ENCODE measurements around the gene YWHAE.
"Not testable (repeated sequence)": the region's sequence is repeated elsewhere in the genome, so short reads cannot be mapped to it uniquely, and the experiment has no call there.

Gene YWHAE

DNA sequence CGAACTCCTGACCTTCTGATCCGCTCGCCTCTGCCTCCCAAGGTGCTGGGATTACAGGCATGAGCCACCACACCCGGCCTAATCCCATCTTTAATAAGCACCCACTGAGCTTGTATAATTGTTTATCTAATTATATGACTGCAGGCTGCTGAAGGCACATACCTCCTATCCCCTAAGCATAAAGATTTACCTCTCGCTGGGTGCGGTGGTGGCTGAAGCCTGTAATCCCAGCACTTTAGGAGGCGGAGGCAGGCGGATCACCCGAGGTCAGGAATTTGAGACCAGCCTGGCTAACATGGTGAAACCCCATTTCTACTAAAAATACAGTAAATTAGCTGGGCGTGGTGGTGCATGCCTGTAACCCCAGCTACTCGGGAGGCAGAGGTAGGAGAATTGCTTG, 20.1 kb upstream of the YWHAE start:
- Histone ChIP-seq H3K79me2 (ENCODE audit: insufficient read depth, low read length) (peaks cover under 1% of the 10 kb centered on the region; the same call in 1 of the 2 replicates), H3K4me3 (ENCODE audit: insufficient read depth, low read length, poor library complexity, severe bottlenecking) (no peak overlapping the region), H3K36me3 (ENCODE audit: low read length) (0 out of 2 replicates have a peak, but pooled peaks cover 2% of the 10 kb centered on the region), H3K27ac (ENCODE audit: low read depth, low read length) (no peak overlapping the region), H3K27me3 (ENCODE audit: low read length) (no peaks in the 10 kb centered on the region), H3K9me2 (replicated peaks; ENCODE audit: insufficient read depth, low read length) (no peaks in the 10 kb centered on the region), H3K9me3 (ENCODE audit: insufficient read depth, low read length) (no peaks in the 10 kb centered on the region), H3K9ac (ENCODE audit: low read length) (no peak overlapping the region), H3K4me2 (ENCODE audit: low read depth, low read length, poor library complexity, severe bottlenecking) (no peak overlapping the region), H4K20me1 (ENCODE audit: low read depth, low read length) (no peaks in the 10 kb centered on the region), H2AFZ (ENCODE audit: low read depth, low read length, severe bottlenecking) (no peak overlapping the region), H3F3A (ENCODE audit: insufficient read depth) (peaks cover 5% of the 10 kb centered on the region)
- TF ChIP-seq, protein P1, sequence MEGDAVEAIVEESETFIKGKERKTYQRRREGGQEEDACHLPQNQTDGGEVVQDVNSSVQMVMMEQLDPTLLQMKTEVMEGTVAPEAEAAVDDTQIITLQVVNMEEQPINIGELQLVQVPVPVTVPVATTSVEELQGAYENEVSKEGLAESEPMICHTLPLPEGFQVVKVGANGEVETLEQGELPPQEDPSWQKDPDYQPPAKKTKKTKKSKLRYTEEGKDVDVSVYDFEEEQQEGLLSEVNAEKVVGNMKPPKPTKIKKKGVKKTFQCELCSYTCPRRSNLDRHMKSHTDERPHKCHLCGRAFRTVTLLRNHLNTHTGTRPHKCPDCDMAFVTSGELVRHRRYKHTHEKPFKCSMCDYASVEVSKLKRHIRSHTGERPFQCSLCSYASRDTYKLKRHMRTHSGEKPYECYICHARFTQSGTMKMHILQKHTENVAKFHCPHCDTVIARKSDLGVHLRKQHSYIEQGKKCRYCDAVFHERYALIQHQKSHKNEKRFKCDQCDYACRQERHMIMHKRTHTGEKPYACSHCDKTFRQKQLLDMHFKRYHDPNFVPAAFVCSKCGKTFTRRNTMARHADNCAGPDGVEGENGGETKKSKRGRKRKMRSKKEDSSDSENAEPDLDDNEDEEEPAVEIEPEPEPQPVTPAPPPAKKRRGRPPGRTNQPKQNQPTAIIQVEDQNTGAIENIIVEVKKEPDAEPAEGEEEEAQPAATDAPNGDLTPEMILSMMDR (IDR thresholded peaks at IDR 0.05; ENCODE audit: insufficient read depth, low read length, poor library complexity, severe bottlenecking): no peak
- TF ChIP-seq EZH2phosphoT487 (conservative IDR thresholded peaks at IDR 0.05; ENCODE audit: low read length): no peak

GRCh38 chr17:1418476-1418875, 18.5 kb upstream of the YWHAE start:
- H2AFZ ChIP-seq (ENCODE audit: low read depth, low read length, severe bottlenecking); H3K9me3 ChIP-seq (ENCODE audit: insufficient read depth, low read length); H3K9ac ChIP-seq (ENCODE audit: low read length); H3K79me2 ChIP-seq (ENCODE audit: insufficient read depth, low read length); H3F3A ChIP-seq (ENCODE audit: insufficient read depth); H3K9me2 ChIP-seq (replicated peaks; ENCODE audit: insufficient read depth, low read length); H3K4me3 ChIP-seq (ENCODE audit: insufficient read depth, low read length, poor library complexity, severe bottlenecking); H3K27ac ChIP-seq (ENCODE audit: low read depth, low read length); H3K27me3 ChIP-seq (ENCODE audit: low read length); H3K4me2 ChIP-seq (ENCODE audit: low read depth, low read length, poor library complexity, severe bottlenecking); H4K20me1 ChIP-seq (ENCODE audit: low read depth, low read length); H3K36me3 ChIP-seq (ENCODE audit: low read length): not testable (repeated sequence)

DNA sequence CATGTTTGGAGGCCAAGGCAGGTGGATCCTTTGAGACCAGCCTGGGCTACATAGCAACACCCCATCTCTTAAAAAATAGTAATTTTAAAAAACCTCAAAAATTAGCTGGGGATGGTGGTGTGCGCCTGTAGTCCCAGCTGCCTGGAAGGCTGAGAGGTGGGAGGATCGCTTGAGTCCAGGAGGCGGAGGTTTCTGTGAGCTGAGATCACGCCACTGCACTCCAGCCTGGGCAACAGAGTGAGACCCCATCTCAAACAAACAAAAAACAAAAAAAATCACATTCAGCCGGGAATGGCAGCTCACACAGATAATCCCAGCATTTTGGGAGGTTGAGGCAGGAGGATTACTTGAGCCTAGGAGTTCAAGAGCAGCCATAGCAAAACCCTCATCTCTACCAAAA, 16.4 kb upstream of the YWHAE start:
- Histone ChIP-seq H3K4me2 (ENCODE audit: low read depth, low read length, poor library complexity, severe bottlenecking) (no peak overlapping the region), H2AFZ (ENCODE audit: low read depth, low read length, severe bottlenecking) (no peak overlapping the region), H3F3A (ENCODE audit: insufficient read depth) (no peaks in the 10 kb centered on the region), H3K79me2 (ENCODE audit: insufficient read depth, low read length) (no peaks in the 10 kb centered on the region), H3K4me3 (ENCODE audit: insufficient read depth, low read length, poor library complexity, severe bottlenecking) (no peak overlapping the region), H3K36me3 (ENCODE audit: low read length) (no peaks in the 10 kb centered on the region), H3K27ac (ENCODE audit: low read depth, low read length) (no peak overlapping the region), H3K9me3 (ENCODE audit: insufficient read depth, low read length) (no peaks in the 10 kb centered on the region), H4K20me1 (ENCODE audit: low read depth, low read length) (no peaks in the 10 kb centered on the region), H3K9ac (ENCODE audit: low read length) (no peak overlapping the region), H3K27me3 (ENCODE audit: low read length) (no peaks in the 10 kb centered on the region), H3K9me2 (replicated peaks; ENCODE audit: insufficient read depth, low read length) (no peaks in the 10 kb centered on the region)
- TF ChIP-seq EZH2phosphoT487 (conservative IDR thresholded peaks at IDR 0.05; ENCODE audit: low read length): no peak
- TF ChIP-seq, protein P1 (IDR thresholded peaks at IDR 0.05; ENCODE audit: insufficient read depth, low read length, poor library complexity, severe bottlenecking): no peak

DNA sequence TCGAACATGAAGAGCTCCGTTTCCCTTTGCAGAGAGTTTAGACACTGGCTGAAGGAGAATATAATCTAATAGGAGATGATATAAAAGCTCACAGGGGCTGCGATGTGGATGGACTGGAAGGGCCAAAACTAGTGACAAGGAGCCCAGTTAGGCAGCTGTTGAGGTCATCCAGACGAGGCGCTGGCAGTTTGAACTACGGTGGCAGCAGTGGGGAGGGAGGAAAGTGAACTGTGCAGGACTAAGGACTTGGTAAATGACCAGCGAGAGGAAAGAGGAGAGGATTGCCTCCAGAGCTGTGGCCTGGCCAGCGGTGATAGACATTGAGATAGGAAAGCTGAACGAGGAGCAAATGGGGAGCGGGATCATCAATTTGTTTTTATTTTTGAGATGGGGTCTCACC, 14.6 kb upstream of the YWHAE start:
- Histone ChIP-seq H3K9me3 (ENCODE audit: insufficient read depth, low read length) (no peaks in the 10 kb centered on the region), H3K27me3 (ENCODE audit: low read length) (no peaks in the 10 kb centered on the region), H3K4me2 (ENCODE audit: low read depth, low read length, poor library complexity, severe bottlenecking) (no peak overlapping the region), H3K36me3 (ENCODE audit: low read length) (no peaks in the 10 kb centered on the region), H3K9ac (ENCODE audit: low read length) (no peak overlapping the region), H3K27ac (ENCODE audit: low read depth, low read length) (no peak overlapping the region), H3K9me2 (replicated peaks; ENCODE audit: insufficient read depth, low read length) (no peaks in the 10 kb centered on the region), H3K4me3 (ENCODE audit: insufficient read depth, low read length, poor library complexity, severe bottlenecking) (no peak overlapping the region), H2AFZ (ENCODE audit: low read depth, low read length, severe bottlenecking) (no peak overlapping the region), H4K20me1 (ENCODE audit: low read depth, low read length) (no peaks in the 10 kb centered on the region), H3K79me2 (ENCODE audit: insufficient read depth, low read length) (no peaks in the 10 kb centered on the region), H3F3A (ENCODE audit: insufficient read depth) (no peaks in the 10 kb centered on the region)
- no peak for TF ChIP-seq EZH2phosphoT487 (conservative IDR thresholded peaks at IDR 0.05; ENCODE audit: low read length)
- TF ChIP-seq, protein P1 (IDR thresholded peaks at IDR 0.05; ENCODE audit: insufficient read depth, low read length, poor library complexity, severe bottlenecking): no peak
